ENCODE data around the gene PHACTR2.
"Not testable (repeated sequence)": the region's sequence is repeated elsewhere in the genome, so short reads cannot be mapped to it uniquely, and the experiment has no call there.

The PHACTR2 gene

DNA sequence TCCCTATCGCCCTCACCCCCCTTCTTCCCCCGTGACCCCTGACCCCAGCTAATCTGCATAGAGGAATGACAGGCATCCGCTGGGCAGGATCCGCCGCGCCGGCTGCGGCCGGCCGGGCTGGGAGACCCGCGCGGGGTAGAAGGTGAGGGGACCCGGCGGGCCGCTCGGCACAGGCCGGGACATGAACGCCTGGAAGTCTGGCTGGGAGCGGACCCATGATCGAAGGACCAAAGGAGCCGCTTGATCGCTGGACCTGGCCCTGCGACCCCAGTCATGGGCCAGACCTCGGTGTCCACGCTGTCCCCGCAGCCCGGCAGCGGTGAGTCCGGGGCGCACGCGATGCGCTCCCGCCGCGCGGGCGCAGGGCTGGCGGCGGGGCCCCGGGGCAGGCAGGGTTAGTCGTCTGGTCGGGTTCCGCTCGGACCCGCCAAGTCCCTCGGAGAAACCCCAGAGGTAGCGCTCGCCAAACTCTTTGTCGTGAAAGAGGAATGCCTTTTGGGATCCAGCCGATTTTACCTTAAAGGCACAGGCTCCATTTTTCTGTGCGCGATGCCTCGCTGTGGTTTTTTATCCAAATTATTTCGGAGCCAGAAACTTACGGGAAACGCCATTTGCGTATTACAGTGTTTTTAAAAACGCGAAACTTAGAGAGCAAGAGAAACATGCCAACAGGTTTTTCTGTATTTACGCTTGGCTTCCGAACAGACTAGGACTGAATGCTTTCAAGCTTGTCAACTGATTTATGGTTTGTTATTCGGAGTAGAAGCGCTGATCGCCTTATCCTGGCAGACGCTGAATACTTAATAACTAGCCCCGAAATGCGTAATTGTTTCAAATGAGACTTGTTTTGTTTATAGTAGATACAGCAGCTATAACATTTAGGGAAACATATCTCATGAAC lies at the start of gene PHACTR2:
Gene PHACTR2, plus strand, starts transcription at position 75 of the 901 bp plus-strand sequence. Its CDS starts 199 bp downstream, at position 274.
- no peak for DNase-seq

DNA sequence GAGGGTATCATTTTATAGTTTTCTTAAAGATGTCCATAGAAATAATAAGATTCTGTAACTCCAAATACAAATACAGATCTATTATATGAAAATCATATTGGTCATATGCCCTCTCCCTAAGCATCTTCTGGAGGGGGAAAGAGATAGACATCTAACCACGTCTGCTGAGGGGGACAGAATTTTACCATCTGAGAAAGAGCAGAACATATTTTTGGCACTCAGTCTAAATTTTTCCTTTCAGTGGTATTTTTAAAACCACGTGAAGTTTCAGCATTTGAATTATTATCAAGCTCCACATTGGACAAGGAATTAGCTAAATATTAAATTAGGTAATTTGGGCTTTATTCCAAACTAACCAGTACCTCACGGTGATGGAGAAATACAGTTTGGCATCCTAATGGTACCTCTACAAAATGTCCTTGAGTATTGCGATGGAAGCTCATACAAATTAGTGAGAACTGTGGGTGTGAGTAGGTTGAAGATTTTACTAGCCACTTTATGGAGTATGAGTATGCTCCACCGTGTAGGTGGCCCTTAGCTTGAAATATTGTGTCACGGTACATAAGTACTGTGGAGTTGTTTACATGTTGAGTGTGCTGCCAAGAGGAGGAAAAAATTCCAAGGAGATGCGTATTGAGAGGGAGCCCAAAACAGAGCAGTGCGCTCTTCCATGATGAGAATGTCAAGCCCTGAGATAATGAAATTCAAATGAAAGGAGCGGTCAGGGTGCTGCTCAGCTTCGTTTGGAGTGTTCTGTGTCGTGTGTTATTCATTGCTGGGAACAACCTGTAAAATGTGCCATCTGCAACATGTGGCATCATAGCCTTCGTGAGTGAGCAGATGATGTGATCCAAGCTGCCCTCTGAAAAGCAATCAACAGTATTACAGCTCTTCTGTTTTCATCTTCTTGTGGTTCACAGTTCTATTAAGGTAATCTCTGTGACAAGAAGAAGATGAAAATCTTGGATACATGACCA lies 48.4 kb upstream of the PHACTR2 start:
- DNase-seq, result no peak

DNA sequence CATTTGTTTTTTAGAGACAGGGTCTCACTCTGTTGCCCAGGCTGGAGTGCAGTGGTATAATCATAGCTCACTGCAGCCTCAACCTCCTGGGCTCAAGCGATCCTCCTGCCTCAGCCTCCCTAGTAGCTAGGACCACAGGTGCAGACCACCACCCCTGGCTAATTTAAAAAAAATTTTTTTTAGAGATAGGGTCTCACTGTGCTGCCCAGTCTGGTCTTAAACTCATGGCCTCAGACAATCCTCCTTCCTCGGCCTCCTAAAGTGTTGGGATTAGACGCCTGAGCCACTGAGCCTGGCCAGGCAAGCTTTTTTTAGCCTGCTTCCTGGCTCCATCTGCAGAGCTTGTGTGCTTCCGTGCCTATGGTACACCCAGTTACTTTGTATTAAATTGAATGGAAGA lies 46.6 kb upstream of the PHACTR2 start:
- not testable (repeated sequence) for DNase-seq

DNA sequence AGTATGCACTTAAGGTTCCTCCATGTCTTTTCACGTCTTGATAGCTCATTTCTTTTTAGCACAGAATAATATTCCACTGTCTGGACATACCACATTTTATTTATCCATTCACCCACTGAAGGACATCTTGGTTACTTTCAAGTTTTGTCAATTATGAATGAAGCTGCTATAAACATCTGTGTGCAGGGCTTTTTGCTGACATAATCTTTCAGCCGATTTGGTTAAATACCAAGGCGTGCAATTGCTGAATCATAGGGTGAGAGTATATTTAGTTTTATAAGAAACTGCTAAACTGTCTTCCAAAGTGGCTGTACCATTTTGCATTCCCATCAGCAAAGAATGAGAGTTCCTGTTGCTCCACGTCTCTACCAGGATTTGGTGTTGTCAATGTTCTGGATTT lies 44.9 kb upstream of the PHACTR2 start:
- no peak for DNase-seq

DNA sequence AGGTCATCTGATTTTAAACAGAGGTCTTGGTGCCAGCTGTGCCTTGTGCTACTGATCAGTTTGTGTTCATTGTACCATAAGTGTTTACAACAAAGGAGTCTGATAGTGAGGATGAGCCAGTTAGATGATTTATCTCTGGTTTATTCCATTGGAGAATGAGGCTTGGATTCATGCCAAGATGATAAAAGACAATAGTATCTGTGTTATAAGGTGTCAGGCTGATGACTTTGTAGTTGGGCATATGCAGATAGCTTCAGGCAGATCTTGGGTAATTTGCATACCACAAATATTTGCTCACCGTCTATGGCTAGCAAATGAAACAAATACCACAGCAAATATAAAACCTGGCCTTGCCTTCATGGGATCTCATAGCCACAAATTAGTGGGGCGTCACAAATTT lies 43.3 kb upstream of the PHACTR2 start:
- DNase-seq, result no peak

DNA sequence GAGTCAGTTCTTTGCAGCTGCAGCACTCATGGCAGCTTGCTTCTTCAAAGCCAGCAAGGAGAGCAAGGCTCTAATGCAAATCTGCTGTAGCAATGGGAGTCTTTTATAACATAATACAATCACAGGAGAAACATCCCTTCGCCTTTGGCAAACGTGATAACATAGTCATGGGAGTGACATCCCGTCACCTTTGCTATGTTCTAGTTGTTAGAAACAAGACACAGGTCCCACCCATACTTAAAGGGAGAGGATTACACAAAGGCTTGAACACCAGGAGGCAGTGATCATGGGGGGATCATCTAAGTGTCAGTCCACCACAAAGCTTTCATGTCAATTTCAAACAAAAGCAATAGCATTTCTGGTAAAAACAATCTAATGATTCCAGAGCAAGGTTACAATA lies 40.1 kb upstream of the PHACTR2 start:
- no peak for DNase-seq

DNA sequence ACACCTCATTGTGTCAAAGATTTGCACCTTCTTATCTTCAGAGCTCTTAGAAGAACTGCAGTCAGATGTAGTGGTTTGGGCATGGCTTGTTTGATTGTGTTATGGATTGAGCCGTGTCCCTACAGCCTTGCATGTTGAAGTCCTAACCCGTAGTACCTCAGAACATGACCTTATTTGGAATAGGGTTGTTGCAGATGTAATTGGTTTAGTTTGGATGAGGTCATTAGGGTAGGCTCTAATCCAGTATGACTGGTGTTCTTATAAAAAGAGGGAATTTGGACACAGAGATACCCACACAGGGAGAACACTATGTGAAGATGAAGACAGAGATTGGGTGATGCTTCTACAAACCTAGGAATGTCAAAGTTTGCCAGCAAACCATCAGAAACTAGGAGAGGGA lies 35.4 kb upstream of the PHACTR2 start:
- no peak for DNase-seq

DNA sequence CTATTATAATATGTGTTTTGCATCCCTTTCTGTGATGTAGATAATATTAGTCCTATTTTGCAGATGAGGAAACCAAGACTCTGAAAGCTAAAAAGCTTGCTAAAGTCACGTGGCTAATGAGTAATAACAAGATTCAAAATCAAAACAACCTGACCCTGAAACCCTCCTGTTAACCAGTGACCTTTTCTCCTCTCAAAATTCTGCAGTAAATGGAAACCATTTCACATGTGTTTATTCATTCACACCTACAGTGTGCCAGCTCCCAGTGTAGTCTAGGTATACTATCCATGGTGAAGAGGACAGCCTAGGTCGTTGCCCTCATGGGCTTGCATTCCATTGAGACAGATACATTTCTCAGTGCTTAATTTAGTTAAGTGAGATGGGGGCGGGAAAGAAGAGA lies 30.6 kb upstream of the PHACTR2 start:
- DNase-seq, result no peak

DNA sequence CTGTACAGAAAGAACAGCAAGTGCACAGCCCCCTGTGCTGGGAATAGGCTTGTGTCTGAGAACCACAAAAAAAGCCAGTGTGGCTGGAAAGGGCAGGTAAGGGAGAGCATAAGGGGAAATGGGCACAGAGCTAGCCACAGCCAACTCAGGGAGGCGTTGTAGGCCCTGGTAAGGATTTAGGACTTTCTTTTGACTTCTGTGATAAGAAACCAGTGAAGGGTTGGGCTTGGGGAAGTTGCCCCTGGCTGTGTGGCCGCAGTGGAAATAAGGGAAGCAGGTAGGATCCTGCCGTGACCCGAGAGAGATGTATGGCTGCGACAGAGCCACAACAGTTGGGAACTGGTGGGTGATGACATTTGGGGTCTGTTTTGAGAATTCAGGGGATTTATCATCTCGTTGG lies 30.0 kb upstream of the PHACTR2 start:
- no peak for DNase-seq

DNA sequence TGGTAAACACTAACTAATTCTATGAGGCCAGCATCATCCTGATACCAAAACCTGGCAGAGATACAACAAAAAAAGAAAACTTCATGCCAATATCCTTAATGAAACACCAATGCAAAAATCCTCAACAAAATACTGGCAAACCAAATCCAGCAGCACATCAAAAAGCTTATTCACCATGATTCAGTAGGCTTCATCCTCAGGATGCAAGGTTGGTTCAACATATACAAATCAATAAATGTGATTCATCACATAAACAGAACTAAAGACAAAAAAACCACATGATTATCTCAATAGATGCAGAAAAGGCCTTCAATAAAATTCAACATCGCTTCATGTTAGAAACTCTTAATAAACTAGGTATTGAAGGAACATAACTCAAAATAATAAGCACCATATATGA lies 28.4 kb upstream of the PHACTR2 start:
- not testable (repeated sequence) for DNase-seq

DNA sequence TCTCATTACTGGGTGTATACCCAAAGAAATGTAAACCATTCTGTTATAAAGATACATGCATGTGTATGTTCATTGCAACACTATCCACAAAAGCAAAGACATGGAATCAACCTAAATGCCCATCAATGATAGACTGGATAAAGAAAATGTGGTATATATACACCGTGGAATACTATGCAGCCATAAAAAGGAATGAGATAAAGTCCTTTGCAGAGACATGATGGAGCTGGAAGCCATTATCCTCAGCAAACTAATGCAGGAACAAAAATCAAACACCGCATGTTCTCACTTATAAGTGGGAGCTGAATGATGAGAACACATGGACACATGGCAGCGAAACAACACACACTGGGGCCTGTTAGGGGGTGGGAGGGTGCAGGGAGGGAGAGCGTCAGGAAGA lies 26.4 kb upstream of the PHACTR2 start:
- not testable (repeated sequence) for DNase-seq

DNA sequence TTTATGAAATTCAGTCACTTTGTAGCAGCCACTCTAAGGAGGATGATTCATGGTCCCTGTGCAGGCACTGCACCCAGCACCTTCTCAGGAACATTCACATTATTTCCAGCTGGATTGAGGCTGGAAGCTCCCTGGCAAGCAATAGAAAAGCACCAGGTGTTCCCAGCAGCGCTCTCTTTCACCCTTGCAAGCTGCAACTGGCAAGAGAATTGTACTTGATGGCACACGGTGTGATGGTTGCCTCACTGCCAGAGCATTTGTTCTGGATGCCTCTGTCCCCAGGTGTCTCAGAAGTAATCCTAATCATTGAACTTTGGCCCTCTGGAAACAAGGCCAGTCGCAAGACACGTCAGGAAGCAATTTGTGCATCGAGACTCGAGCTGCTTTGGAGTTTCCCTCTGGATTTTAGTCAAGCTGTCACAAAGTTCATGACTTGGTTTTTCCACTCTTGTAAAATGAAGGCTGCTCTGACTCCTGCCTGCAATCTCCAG lies 24.9 kb upstream of the PHACTR2 start:
- DNase-seq, result no peak

DNA sequence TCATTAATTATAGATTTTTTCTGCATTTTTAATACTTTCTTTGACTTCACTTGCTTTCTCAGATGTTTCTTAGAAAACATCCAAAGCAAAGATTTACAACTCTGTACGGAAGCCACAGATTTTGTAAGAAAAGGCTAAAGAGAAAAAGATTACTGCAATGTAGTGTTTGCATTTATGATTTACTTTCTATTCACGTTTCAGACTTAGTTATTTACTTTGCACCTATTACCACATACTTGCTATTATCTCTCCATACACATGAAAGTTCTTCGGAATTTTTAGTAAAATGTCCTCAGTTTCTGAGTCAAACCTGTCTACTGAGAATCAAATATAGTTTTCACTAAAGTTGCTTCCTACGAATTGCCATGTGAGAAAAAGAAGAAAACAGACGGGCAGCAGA lies 22.2 kb upstream of the PHACTR2 start:
- DNase-seq, result no peak

DNA sequence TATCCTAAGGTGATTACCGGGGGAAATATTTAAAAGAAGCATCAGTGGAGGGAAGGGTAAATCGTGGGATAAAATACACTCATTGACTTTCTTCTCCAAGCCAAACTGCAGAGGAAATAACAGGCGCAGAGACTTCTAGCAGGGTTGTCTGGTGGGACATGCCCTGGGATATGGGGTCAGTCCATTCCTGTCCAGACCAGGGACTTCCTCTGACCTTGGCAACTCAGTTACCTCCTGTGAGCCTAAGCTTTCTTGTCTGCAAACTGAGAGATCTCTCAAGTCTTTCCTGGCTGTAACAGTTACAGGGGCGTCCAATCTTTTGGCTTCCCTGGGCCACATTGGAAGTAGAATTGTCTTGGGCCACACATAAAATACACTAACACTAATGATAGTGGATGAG lies 21.7 kb upstream of the PHACTR2 start:
- no peak for DNase-seq

DNA sequence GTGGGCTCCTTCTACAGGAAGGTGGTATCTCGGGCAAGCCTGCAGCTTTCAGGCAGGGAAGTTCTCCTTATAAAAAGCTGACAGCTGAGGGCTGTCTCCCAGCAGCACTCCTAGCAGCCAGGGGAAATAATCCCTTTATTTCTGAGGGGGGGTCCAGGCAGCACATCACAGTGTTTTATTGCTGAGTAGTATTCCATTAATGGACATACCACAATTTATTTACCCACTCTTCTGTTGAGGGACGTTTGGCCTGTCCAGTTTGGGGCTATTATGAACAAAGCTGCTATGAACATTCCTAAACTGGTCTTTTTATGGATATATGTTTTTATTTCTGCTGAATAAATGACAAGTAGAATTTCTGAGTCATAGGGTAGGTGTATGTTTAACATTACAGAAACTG lies 20.0 kb upstream of the PHACTR2 start:
- DNase-seq, result no peak

DNA sequence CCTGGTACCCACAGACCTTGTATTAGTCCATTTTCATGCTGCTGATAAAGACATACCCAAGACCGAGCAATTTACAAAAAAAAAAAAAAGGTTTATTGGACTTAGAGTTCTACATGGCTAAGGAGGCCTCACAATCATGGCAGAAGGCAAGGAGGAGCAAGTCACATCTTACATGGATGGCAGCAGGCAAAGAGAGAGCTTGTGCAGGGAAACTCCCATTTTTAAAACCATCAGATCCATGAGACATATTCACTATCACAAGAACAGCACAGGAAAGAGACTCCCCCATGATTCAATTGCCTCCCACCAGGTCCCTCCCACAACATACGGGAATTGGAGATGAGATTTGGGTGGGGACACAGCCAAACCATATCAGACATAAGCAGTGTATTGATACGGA lies 17.6 kb upstream of the PHACTR2 start:
- DNase-seq, result not testable (repeated sequence)

DNA sequence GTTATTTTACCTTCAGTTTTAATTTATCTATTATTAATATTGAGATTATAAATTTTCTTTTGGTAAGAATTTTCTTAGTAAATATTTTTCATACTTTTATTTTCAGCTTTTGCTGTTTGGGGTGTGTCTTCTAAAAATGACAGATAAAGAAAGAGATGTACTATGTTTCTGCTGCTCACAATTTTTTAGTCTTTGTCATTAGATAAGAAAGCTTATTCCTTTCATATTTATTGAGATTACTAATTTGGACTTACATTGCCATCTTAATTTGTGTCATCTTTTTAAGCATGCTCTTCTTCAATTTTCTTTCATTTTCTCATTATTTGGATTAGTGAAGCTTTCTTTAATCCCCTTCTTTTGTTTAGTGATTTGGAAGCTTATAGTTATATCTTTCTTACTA lies 13.6 kb upstream of the PHACTR2 start:
- no peak for DNase-seq

DNA sequence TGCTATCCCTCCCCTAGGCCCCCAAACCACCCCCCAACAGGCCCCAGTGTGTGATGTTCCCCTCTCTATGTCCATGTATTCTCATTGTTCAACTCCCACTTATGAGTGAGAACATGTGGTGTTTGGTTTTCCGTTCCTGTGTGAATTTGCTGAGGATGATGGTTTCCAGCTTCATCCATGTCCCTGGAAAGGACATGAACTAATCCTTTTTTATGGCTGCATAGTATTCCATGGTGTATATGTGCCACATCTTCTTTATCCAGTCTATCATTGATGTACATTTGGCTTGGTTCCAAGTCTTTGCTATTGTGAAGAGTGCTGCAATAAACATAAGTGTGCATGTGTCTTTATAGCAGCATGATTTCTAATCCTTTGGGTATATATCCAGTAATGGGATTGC lies 11.8 kb upstream of the PHACTR2 start:
- not testable (repeated sequence) for DNase-seq

DNA sequence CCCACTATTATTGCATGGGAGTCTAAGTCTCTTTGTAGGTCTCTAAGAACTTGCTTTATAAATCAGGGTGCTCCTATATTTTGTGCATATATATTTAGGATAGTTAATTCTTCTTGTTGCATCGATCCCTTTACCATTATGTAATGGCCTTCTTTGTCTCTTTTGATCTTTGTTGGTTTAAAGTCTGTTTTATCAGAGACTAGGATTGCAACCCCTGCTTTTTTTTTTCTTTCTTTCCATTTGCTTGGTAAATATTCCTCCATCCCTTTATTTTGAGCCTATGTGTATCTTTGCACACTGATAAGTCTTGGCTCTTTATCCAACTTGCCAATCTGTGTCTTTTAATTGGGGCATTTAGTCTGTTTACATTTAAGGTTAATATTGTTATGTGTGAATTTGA lies 8.3 kb upstream of the PHACTR2 start:
- DNase-seq, result not testable (repeated sequence)

DNA sequence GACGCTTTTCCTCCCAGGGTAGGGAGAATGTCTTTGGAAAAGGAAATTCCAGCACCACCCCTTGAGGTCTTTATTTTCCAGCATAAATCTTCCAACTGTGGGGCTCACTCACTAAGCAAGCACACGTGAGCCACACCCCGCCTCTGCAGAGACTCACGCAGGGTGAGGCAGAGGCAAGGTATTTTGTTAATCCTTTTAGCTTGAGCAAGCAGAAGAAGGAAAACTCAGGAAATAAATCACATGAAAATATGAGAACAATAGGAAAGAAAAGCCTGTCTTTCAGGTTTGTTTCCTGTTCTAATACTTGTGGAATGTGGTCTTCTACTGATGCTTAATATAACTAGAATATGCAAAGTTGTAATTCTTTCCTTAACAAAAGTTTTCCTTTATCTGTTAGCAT lies 4.1 kb upstream of the PHACTR2 start:
- DNase-seq, result no peak

DNA sequence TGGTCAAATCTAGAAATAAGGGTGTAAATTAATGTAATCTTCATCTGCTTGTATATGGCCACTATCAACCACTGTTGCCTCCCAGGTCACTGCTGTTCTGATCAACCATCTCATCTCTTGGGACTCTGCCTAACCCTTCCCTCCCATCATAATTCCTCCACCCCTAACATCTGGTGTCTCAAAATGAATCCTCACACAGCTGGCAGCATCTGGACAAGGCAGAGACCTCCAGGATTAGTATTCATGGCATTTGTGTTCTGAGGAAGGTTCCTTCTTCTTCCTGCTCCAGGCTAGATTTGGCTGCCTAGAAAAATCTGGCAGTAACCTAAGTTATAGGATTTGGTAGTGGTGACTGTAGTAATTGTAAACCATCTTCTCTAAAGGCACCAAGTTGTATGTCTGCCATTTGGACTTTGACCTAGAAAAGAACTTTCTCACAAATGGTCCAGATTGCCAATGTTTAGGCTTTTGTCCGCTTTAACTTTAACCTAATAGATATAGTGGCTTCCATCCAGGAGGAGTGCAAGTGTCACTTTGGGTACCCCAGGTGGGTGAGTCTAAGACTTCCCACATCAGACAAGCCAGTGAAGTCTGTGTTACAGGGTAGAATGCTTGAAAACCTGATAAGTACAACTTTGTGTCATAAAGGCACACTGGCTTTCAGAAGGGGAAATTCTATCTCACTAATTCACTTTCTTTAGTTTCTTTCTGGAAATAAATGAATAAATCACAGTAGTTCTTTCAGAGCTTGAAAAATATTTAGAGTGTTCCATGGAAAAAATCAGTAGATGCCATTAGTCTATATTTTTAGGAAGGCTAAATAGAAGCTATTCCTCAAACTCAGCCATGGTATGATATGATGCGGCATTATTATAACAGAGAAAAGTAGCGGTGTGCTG lies 3.0 kb upstream of the PHACTR2 start:
- DNase-seq, result no peak

DNA sequence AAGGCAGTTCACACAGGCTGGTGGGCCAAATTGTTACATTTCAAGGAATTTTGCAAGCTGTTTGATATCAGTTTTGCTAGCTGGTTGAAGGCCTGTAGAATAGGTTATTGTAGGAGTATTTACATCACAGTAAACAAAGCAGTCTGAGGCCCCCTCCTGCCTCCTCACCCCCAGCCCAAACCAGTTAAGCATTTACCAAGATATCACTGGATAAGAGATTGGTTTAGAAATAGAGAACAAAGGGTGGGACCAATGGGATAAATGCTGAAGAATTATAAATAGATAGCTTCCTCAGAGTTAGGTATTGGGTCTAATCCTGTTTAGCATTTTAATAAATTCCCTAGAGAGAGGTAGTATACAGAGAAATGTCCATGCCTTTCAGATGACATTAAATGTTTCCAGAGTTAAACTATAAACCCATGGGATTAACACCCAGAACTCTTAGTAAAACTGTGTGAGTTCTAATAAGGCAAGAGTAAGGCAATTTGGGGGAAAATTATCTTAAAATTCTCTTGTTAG lies 2.3 kb upstream of the PHACTR2 start:
- DNase-seq, result no peak
